Gastrocnemius medialis (tissue), 4 donors: Measurements from ENCODE around the gene JCAD.

ENCODE experiments used
- CTCF ChIP-seq, 5 experiments: fragments of 450-650 bp in 3 of 5; fragments of 200-600 bp in 2 of 5; sonication (generic) in 2 of 5; IDR thresholded peaks in 4 of 5; conservative IDR thresholded peaks in 1 of 5; 1 replicate in 4 of 5; 2 replicates in 1 of 5; pipeline ENCODE4 v1.5.1; 2016 to 2019; ENCODE audit warnings: antibody characterized with exemption in 5 of 5, mild to moderate bottlenecking in 3 of 5, moderate library complexity in 3 of 5
- POLR2A ChIP-seq, 2 donors: fragments of 450-650 bp; IDR thresholded peaks; one replicate each; pipeline ENCODE4 v1.6.1; 2017; ENCODE audit warnings: antibody characterized with exemption in 2 of 2, mild to moderate bottlenecking in 2 of 2, moderate library complexity in 2 of 2

GRCh38 chr10:30028006-30028737 lies 31.2 kb downstream of the JCAD start:
- no peak for TF ChIP-seq POLR2A (IDR thresholded peaks at IDR 0.05)
- no peak for TF ChIP-seq CTCF (IDR thresholded peaks at IDR 0.05 in 4 of 5, conservative IDR thresholded peaks at IDR 0.05 in 1 of 5)
